Stimulated activated CD8-positive, alpha-beta memory T cell treated with anti-CD3 and anti-CD28 coated beads, Interleukin-4, amount 100 ng/mL, for 24 hours (primary cell): Measurements from ENCODE around the gene FRYL.
"Not testable (repeated sequence)": the region's sequence is repeated elsewhere in the genome, so short reads cannot be mapped to it uniquely, and the experiment has no call there.

ENCODE experiments used
- DNase-seq: peaks from one replicate; pipeline ENCODE4 v3.0.0-alpha.2; 2020; ENCODE audit warnings: low read depth

The FRYL gene

DNA sequence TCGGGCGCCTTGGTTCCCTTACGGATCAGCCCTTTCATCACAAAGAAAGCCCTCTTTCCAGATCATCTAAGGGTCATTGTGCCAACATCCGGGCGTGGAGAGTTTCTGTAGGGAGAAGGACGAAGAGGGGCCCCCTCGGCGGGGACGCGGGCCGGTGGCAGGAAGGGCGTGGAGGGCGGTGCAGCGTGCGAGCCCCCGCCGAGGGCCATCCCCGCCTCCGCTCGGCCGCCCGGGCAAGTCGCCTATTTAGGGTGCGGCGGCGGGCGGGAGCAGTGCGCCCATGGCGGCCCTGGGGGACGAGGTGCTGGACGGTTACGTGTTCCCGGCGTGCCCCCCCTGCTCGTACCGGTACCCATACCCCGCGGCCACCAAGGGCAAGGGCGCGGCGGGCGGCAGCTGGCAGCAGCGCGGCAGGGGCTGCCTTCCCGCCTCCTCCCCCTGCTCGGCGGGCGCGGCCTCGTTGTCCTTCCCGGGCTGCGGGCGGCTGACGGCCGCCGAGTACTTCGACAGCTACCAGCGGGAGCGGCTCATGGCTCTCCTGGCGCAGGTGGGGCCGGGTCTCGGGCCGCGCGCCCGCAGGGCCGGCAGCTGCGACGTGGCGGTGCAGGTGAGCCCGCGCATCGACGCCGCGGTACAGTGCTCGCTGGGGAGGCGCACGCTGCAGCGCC lies 289.9 kb downstream of the FRYL start, which contains the start of gene ZAR1:
Gene ZAR1 (plus strand): TSS at position 241 of the 668 bp plus-strand sequence. CDS start 40 bp downstream, at position 281.
- no peak for DNase-seq

DNA sequence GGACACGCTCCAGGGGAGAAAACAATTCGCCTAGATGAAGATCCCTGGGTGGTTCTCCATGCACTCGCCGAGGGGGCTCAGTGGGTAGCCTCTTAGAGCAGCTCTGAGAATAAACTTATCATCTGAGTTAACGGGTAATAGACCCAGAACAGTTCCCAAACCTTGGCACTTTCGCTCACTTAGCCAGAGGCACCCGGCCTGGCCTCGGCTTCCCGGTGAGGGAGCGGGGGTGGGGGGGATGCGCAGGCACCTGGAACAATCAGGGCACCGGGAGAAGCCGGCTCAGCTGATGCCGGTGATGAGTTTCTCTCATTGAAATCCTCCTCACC lies 290.4 kb downstream of the FRYL start:
- DNase-seq: no peak

DNA sequence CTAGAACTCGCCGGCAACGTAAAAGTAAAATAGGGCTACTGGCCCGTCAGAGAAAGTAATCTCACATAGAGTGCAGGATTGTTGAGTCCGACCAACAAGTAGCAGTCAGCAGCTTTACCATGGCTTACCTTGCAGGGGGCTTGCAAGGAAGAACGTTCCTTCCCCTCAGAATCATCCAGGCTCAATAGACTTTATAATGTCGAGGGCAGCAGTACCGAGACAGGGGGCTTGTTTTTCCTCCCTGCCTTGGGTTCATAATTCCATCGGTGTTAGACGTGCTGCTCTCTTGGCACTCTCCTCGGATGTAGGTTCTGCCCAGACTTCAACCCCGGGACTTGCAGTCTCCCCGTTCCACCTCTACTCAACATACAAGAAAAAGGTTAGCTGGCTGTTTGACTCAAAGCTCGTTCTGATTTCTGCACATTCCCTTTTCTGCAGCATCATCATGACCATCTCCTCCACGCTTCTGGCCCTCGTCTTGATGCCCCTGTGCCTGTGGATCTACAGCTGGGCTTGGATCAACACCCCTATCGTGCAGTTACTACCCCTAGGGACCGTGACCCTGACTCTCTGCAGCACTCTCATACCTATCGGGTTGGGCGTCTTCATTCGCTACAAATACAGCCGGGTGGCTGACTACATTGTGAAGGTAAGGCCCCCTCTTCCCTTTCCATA lies 295.4 kb downstream of the FRYL start:
- DNase-seq: no peak

DNA sequence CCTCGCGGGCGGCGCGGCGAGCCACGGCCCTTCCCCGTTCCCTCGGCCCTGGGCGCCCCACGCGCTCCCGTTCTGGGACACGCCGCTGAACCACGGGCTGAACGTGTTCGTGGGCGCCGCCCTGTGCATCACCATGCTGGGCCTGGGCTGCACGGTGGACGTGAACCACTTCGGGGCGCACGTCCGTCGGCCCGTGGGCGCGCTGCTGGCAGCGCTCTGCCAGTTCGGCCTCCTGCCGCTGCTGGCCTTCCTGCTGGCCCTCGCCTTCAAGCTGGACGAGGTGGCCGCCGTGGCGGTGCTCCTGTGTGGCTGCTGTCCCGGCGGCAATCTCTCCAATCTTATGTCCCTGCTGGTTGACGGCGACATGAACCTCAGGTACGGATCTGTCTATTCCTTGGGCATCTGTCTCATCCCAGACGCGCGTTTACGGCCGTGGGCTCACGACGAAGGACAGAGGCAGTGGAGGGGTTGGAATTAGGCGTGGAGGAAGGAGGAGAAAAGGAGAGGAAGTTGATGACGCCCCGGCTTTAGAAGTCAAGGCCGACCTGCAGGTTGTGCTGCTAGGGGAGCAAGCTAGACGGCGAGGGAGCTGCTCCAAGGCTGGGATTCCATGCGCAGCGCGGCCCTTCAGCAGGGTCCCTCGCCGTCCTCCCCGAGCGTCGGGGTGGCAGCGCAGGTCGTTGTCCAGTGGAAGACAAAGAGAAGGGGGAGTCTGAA lies 296.1 kb downstream of the FRYL start:
- no peak for DNase-seq

DNA sequence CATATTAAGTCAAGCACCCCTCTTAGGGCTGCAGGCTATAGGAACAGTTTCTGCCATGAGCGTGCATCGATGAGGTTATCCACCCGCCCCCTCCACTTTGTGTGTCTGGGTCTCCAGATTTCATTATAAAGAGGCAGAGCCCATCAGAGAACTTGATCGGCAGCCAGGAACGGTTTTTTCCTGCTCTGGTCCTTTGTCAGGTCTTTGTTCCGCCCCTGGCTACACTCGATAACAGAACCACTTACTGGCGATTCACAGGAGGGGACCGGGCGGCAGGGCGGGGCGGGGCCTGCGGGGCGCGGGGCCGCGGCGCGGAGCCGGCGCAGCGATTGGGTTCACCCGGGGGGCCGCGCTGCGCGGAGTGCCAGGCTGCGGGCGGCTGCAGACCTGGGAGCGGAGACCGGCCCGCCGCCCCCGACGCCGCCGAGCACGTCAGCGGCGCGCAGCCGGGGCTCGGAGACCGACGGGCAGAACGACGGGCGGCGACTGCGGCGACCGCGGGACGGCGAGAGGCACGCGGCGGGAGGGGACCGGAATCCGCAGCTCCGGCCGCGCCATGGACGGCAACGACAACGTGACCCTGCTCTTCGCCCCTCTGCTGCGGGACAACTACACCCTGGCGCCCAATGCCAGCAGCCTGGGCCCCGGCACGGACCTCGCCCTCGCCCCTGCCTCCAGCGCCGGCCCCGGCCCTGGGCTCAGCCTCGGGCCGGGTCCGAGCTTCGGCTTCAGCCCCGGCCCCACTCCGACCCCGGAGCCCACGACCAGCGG lies 296.9 kb downstream of the FRYL start, which contains the start of gene SLC10A4:
Gene SLC10A4 (plus strand): TSS at position 338 of the 771 bp plus-strand sequence. CDS start 219 bp downstream, at position 557.
- DNase-seq: no peak

DNA sequence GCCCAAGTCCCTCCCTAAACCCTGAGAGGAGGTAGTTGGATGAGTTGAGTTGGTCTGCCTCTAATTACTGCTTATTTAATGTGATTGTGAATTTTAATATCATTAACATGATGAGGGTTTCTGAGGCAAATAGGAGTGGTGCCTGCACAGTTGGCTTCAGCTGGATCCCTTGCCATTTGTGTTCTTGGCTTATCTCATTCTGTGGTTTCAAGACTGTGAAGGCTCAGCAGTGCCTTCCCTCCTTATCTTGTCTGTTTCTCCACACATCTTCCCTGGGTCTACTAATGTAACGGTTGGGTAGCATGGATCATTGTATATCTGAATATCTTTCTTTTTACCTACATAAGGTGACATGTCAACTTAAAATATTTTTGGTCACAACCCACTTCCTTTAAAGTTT lies 298.5 kb downstream of the FRYL start:
- DNase-seq: no peak

DNA sequence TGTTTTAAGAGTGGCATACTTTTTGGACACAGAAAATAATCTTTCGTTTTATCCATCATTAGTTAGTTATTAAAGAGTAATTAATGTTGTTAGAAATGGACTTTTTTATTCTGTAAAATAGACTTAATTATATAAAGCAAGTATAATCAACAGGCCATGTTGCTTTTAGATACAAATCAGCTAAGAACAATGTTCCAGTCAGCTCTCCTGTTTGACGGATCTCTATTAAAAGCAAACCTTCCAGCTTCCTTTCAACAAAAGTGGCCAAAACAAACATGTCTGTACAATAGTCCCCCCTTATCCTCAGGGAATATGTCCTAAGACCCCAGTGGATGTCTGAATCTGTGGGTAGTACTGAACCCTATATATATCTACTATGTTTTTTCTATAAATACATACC lies 301.8 kb downstream of the FRYL start:
- DNase-seq: no peak

DNA sequence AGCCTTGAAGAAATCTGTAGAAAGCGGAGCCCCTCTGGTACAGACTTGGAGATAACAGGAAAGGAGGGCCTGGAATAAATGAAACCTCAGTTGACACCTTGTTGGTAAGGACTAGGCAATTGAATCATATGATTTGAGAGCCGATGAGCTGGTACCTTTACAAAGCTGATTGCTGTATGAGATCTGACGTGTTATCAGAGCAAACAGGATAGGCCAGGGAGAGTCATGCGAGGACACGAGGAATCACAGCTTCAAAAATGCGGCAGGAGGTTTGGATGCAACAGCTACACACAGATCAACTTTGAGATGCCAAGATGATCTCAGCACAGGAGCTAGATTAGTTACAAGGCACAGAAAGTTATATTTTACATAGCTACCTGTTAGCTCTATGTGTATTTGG lies 304.3 kb downstream of the FRYL start:
- no peak for DNase-seq

DNA sequence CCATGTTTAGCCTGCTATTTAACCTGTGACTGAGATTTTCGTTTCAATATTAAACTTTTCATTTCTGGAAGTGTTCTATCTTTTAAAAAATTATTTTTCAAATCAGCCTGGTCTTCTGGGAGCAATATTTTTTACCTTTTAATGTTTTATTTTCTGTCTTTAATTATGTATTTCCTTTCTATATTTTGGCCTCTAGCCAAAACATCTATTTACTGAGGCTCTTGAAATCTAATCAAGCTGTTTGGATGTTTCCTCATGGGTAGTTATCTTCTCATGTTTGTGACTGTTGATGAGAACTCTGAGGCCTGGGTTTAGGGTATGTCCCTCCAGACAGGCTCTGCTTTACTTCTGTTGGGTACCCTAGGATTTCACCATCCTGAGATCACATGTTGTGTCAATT lies 307.3 kb downstream of the FRYL start:
- DNase-seq: no peak

DNA sequence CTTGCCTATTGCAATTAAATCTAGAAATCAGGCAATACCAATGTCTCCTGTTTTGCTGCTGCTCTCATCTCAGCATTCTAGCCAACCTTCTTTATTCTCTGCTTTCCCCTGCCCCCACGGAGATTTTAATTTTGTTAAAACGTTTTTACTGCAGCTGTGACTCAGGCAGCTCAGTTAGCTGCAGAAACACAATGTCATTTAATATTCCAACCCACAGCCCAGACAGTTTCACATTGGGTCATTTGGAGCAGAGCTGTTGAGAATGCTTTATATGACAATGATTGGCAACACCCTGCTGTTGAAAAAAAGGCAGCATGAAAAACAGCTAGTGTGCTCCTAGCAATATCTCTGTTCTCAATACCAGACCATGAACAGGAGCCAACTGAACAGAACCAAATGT lies 309.5 kb downstream of the FRYL start:
- no peak for DNase-seq

DNA sequence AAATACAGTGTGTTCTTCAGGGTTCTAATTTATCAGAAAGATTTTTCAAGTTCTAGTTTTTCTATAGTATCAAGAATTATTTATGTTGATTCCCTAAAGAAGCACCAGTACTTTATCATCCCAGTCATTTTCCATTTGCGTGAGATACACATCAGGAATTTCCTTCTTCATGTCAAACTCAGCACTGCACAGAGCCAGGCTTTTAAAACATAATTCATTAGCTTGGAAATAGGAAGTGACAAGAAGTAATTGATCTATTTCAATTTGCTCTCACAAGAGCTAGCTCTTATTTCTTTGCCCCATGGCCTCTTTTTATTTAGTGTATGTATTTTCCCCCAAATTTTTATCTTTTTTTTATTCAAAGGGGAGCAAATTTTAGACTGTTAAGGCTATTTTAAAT lies 309.9 kb downstream of the FRYL start:
- no peak for DNase-seq

DNA sequence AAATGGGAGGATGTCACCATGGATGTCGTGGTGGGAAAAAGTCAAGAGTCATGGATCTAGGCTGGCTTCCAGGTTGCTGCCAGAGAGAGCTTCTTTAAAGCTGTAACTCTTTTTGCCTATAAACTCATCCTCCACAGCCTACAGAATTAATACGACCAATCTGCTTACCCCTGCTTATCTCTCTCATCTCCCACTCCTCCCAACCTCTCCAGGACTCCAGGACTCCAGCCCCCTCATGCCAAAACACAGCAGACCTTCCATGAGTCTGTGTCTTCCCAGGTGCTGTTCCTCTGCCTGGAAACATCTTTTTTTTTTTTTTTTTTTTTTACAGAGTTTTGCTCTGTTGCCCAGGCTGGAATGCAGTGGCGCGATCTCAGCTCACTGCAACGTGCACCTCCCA lies 312.2 kb downstream of the FRYL start:
- no peak for DNase-seq

DNA sequence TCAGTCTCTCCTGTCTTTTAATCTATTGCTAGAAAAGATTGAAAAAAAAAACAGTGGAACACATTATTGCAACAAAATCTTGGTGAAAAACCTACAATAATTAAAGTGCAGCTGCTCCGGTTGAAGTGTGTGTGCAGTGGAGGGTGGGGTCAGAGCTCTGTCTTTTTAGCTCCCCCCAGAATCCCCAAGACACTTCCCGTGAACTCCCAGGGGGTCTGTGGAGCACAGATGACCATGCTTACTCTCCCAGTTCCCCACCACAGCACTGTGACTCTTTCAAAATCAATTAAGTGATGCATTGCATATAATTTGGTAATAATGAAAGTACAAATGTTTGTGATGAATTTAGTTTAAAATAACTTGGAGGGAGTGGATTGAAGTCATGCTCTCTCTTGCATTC lies 312.6 kb downstream of the FRYL start:
- no peak for DNase-seq

DNA sequence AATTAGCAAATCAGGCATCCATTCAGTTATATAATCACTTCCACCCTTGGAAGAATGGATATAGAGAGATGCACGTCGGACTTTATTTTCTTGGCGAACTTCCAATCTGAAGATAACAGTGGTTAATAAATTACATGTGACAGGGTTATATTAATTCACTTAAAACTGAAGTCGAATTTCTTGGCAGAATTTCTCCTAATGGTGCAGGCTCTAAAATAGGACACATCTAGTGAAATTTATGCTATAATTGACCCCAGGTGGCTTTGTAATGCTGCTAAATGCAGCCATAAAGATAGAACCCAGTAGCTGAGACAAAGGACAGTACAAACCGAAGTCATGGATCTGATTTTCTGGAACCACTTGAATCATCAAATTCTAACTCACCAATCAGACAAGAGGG lies 317.7 kb downstream of the FRYL start:
- no peak for DNase-seq

DNA sequence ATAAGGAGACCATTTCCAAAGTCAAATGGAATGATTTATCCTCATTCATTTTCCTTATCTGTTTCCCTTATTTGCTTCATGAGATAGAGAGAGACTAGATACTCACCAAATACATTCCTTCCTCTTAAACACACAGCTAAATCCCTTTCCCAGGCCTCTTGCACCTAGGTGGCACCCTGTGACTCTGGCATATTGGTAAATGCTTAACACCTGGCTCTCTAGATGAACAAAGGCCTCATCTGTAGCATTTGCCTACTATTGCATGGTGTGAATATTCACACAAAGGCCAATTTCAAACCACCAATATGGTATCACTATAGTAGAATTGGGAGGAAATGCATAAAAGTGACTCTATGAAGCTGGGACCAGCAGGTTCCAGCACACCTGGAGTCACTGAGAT lies 319.1 kb downstream of the FRYL start:
- DNase-seq: no peak

DNA sequence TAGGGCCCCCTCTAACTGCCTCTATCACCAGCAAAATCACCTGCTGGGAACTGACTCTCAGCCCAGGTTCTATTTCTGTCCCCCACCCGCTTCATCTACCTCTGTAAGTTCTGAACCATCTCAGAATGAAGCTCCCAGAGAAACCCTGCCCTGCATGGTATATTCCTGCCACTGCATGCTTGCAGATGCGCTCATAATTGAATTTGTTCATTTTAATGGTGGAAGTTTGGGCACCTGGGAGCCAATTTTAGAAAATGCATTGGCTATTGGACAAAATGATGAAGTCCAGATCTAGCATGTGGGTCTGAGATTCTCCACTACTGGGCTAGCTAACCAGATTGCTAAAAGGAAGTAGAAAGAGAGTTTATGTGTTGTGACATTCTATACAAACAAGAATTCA lies 325.5 kb downstream of the FRYL start:
- DNase-seq: no peak

DNA sequence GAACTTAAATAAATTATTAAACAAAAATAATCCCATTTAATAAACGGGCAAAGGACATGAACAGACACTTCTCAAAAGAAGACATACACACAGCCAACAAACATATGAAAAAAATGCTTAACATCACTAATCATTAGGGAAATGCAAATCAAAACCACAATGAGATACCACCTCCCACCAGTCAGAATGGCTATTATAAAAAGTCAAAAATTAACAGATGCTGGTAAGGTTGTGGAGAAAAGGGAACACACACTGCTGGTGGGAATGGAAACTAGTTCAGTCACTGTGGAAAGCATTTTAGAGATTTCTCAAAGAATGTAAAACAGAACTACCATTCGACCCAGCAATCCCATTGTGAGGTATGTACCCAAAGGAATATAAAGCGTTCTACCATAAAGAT lies 328.4 kb downstream of the FRYL start:
- DNase-seq: not testable (repeated sequence)

DNA sequence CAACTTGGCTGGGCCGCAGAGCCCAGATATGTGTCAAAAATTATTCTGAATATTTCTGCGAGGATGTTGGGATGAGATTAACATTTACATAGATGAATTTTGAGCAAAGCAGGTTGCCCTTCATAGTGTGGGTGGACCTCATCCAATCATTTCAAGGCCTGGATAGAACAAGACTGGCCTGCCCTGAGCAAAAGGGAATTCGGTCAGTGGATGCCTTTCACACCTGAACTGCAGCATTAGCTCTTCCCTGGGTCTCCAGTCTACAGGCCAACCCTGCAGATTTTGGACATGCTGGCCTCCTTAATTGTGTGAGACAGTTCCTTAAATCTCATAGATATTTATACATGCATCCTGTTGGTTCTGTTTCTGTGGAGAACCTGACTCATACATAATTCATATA lies 329.3 kb downstream of the FRYL start:
- DNase-seq: no peak

DNA sequence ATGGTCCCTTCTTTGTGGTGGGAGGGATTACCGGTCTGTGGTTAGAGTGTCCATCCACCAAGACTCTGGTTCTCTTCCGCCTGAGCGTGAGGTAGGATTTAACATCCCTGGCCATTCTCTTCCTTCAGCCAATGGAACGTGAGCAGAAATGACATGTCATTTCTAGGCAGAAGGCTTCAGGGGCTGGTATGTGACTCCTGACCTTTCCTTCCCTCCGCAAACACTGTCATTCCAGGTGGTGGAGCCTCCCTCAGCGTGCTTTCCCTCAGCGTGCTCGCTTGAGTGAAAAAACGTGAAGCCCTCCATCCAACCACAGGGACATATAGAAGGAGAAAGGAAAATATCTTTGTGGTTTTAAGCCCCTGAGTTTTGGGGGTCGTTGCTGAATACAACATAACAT lies 330.9 kb downstream of the FRYL start:
- DNase-seq: no peak
